Parathyroid adenoma (tissue), 2 donors: ENCODE measurements around the gene MYO9A.

Experiments
- H2AFZ ChIP-seq: fragments of 300-600 bp; sonication (generic); one replicate; pipeline ENCODE4 v1.7.0; 2017; ENCODE audit warnings: antibody characterized with exemption, mild to moderate bottlenecking
- H3K27ac ChIP-seq: fragments of 300-600 bp; sonication (generic); one replicate; pipeline ENCODE4 v1.7.0; 2017
- H3K27me3 ChIP-seq: fragments of 300-600 bp; sonication (generic); one replicate; pipeline ENCODE4 v1.7.0; 2017; ENCODE audit warnings: low read length; ENCODE audit not compliant: control insufficient read depth, insufficient read depth
- H3K36me3 ChIP-seq: fragments of 300-600 bp; sonication (generic); one replicate; pipeline ENCODE4 v1.7.0; 2017; ENCODE audit warnings: low read length; ENCODE audit not compliant: control insufficient read depth, insufficient read depth
- H3K4me1 ChIP-seq: fragments of 300-600 bp; sonication (generic); one replicate; pipeline ENCODE4 v1.7.0; 2017; ENCODE audit warnings: control low read depth
- H3K4me2 ChIP-seq: fragments of 300-600 bp; sonication (generic); one replicate; pipeline ENCODE4 v1.7.0; 2017; ENCODE audit warnings: low read length
- H3K4me3 ChIP-seq: fragments of 300-600 bp; sonication (generic); one replicate; pipeline ENCODE4 v1.7.0; 2017; ENCODE audit warnings: low read depth, low read length
- H3K79me2 ChIP-seq: fragments of 300-600 bp; sonication (generic); one replicate; pipeline ENCODE4 v1.7.0; 2017; ENCODE audit warnings: control low read depth
- H3K9ac ChIP-seq: fragments of 300-600 bp; sonication (generic); one replicate; pipeline ENCODE4 v1.7.0; 2017; ENCODE audit warnings: mild to moderate bottlenecking
- H3K9me3 ChIP-seq: fragments of 300-600 bp; sonication (generic); one replicate; pipeline ENCODE4 v1.7.0; 2017; ENCODE audit warnings: low read length; ENCODE audit not compliant: control insufficient read depth
- CTCF ChIP-seq: fragments of 300-600 bp; sonication (generic); IDR thresholded peaks from one replicate; pipeline ENCODE4 v1.7.0; 2017; ENCODE audit warnings: antibody characterized with exemption, mild to moderate bottlenecking
- donor health status: primary hyperparathyroidism.

Gene MYO9A

GRCh38 chr15:72139667-72140066 lies 21.7 kb upstream of the MYO9A start:
- H3K4me1 ChIP-seq, result no peaks in the 10 kb centered on the region
- no peak overlapping the region for H3K4me2 ChIP-seq
- no peak overlapping the region for H3K9ac ChIP-seq
- H2AFZ ChIP-seq, result no peak overlapping the region
- H3K27ac ChIP-seq, result no peak overlapping the region
- no peaks in the 10 kb centered on the region for H3K36me3 ChIP-seq
- H3K79me2 ChIP-seq, result no peaks in the 10 kb centered on the region
- H3K4me3 ChIP-seq, result no peak overlapping the region
- H3K9me3 ChIP-seq, result no peaks in the 10 kb centered on the region
- H3K27me3 ChIP-seq, result no peaks in the 10 kb centered on the region
- TF ChIP-seq CTCF, result no peak

- Histone ChIP-seq H3K36me3 (no peaks in the 10 kb centered on the region), H3K9me3 (no peaks in the 10 kb centered on the region), H3K4me2 (no peak overlapping the region), H3K79me2 (no peaks in the 10 kb centered on the region), H3K27ac (no peak overlapping the region), H3K27me3 (no peaks in the 10 kb centered on the region), H3K4me3 (no peak overlapping the region), H3K9ac (no peak overlapping the region), H2AFZ (no peak overlapping the region), H3K4me1 (no peaks in the 10 kb centered on the region)
- no peak for TF ChIP-seq CTCF
Observed at GRCh38 chr15:72136170-72137051, 18.5 kb upstream of the MYO9A start.

GRCh38 chr15:72135719-72136118 lies 17.8 kb upstream of the MYO9A start:
- Histone ChIP-seq H3K4me3 (no peak overlapping the region), H3K9me3 (no peaks in the 10 kb centered on the region), H3K9ac (no peak overlapping the region), H3K36me3 (no peaks in the 10 kb centered on the region), H3K4me1 (no peaks in the 10 kb centered on the region), H3K4me2 (no peak overlapping the region), H2AFZ (no peak overlapping the region), H3K27ac (no peak overlapping the region), H3K27me3 (no peaks in the 10 kb centered on the region), H3K79me2 (no peaks in the 10 kb centered on the region)
- no peak for TF ChIP-seq CTCF

- Histone ChIP-seq H3K27ac (no peak overlapping the region), H2AFZ (no peak overlapping the region), H3K36me3 (no peaks in the 10 kb centered on the region), H3K4me3 (no peak overlapping the region), H3K4me2 (no peak overlapping the region), H3K9me3 (no peaks in the 10 kb centered on the region), H3K27me3 (no peaks in the 10 kb centered on the region), H3K9ac (no peak overlapping the region), H3K4me1 (no peaks in the 10 kb centered on the region), H3K79me2 (no peaks in the 10 kb centered on the region)
- no peak for TF ChIP-seq CTCF
Observed at GRCh38 chr15:72133211-72133610, 15.3 kb upstream of the MYO9A start.

GRCh38 chr15:72131922-72132321 lies 14.0 kb upstream of the MYO9A start:
- Histone ChIP-seq H3K79me2 (no peaks in the 10 kb centered on the region), H3K9ac (no peak overlapping the region), H3K36me3 (no peaks in the 10 kb centered on the region), H3K4me3 (no peak overlapping the region), H2AFZ (no peak overlapping the region), H3K4me2 (no peak overlapping the region), H3K27me3 (no peaks in the 10 kb centered on the region), H3K9me3 (no peaks in the 10 kb centered on the region), H3K4me1 (no peaks in the 10 kb centered on the region), H3K27ac (no peak overlapping the region)
- TF ChIP-seq CTCF, result no peak
